Kasumi-1 (cell line): ENCODE results near the gene SNX24.
A peak's percentile ranks its signal among the peaks of the same experiment; 100 is the strongest.
"Not testable (repeated sequence)": the region's sequence is repeated elsewhere in the genome, so short reads cannot be mapped to it uniquely, and the experiment has no call there.

Experiments
- DNase-seq, 2 experiments: peaks; one replicate each; lab custom pipeline; 2025; lab: John Stamatoyannopoulos, UW

The SNX24 gene

DNA sequence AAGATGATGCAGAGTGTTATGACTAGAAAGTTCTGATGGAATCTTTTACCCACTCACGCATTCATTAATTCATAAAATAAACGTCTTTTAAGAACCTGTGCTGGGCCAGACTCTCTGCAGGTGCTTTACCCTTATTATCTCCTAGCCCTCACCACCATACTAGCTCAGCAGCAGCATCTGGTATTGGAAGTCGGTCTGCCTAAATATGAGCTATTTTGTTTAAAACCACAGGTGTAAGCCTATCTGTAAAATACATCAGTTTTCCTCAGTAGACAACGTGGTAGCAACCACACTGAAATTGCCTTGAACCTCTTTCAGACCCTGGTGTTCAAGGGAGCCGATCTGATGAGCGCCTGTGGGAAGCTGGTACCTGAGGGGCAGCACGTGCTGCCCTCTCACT, 121.7 kb downstream of the SNX24 start:
- no peak for DNase-seq

DNA sequence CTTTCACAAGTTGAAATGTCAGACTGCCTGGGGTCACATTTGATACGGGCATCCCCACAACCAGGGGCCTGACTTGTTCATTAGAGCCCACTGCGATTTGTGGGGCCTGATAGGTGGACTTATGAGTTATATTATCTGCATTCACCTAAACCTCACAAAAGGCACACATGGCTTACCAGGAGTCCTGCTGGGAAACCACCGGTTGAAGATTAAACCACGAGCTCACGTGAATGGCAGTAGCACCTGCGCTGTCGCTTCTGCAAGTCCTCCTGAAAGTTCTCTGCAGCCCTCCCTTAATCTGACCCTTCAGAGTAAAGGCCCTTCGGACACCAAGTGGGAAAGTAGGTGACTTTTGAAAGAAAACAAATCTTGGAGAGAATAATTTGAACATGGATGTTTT, 122.2 kb downstream of the SNX24 start:
- DNase-seq, result no peak

DNA sequence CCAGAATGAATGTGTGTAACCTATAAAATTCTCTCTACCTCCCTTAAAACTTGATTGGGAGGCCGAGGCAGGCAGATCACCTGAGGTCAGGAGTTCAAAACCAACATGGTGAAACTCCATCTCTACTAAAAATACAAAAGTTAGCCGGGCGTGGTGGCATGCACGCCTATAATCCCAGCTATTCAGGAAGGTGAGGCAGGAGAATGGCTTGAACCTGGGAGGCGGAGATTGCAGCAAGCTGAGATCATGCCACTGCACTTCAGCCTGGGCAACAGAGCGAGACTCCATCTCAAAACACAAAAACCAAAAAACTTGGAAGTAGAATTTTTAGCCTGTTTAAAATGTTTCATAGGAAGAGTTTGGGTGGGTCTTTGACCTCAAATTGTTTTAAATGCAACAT, 122.6 kb downstream of the SNX24 start:
- not testable (repeated sequence) for DNase-seq

DNA sequence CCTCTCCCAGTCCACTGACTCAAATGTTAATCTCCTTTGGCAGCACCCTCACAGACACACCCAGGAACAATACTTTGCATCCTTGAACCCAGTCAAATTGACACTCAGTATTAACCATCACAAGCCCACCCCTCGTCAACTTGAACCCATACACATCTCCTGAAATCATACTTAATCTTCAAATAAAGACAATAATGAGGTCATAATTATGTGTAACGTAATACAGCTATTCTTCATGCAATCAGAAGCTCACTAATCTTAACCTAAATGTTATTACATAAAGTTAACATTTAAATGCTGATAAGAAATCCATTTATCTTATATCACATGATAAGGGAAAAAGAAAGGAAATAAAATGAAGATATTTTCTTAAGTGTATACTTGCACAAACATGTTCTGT, 125.9 kb downstream of the SNX24 start:
- DNase-seq, result no peak

DNA sequence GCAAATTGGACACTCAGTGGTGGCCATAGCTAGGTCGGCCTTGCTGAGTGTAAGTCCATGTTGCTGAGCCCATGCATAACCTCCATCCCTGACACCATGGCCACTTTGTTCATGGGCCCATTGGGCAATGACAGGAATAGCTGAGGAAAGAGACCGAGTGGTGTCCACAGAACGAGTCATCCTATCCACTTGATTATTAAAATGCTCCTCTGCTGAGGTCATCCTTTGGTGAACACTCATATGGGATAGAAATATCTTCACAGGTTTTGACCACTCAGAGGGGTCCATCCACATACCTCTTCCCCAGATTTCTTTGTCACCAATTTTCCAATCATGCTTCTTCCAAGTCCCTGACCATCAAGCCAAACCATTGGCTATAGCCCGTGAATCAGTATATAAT, 127.5 kb downstream of the SNX24 start:
- DNase-seq, result no peak

GRCh38 chr5:122973759-122974158, 128.3 kb downstream of the SNX24 start:
- DNase-seq, result not testable (repeated sequence)

- not testable (repeated sequence) for DNase-seq
Measured at GRCh38 chr5:122974251-122974650, 128.8 kb downstream of the SNX24 start.

DNA sequence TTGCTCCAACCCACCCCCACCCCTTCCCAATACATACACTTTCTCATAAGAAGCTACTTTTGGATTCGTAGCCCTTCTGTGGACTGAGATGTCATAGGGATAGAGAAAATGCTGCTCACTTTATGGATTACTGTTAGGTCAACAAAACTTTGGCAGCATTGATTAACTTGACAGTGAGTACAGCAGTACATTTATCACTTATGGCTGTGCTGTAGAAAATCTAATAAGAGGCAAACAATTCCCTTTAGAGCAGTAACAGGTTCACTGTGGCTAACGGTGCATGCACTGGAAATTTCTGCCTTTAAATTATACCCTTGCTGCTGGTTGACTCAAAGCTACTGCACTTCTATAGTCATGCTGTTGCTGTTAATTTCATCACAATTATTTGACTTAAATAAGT, 131.9 kb downstream of the SNX24 start:
- DNase-seq, result no peak

GRCh38 chr5:122978068-122978467, 132.7 kb downstream of the SNX24 start:
- DNase-seq, result no peak

GRCh38 chr5:122978644-122979297, 133.4 kb downstream of the SNX24 start:
- no peak for DNase-seq

DNA sequence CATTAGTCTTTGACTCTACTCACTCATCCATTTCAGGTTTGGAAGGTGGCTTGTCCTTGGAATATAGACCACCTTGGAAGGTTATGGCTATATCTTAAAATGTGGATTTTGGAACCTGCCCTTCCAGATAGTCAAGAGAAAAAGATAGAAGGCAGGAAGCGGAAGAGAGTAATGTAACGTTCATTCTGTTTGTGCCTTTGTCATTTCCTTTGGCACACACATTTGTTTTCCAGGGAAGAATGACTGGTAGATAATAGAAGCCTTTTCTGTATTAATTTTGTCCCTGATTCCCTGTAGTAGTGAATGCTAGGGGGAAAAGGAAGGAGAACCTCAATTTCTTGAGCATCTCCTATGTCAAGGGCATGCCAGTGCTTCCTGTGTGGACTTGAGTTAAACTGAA, 136.4 kb downstream of the SNX24 start:
- no peak for DNase-seq

GRCh38 chr5:122982376-122982775, 137.0 kb downstream of the SNX24 start:
- no peak for DNase-seq

DNA sequence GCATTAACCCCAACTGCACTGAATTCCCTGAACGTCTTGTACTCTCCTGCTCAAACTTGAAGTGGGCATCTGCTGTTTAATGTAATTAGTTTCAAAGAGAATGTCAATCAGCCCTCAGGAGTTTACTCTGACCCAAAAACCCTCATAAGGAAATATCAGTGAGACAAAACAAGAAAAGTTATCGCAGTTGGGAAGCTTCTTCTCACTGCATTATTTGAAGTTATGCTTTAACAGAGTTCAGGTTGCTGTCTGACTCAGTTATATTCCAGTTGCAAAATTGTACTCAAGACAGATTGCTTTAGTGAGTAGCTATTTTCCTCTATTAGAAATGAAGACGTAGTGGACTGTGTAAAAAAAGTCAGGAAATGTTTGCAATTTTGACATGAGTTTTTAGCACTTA, 139.0 kb downstream of the SNX24 start:
- no peak for DNase-seq

- no peak for DNase-seq
Measured at GRCh38 chr5:122985006-122985700, 139.7 kb downstream of the SNX24 start.

- no peak for DNase-seq
Measured at GRCh38 chr5:122985954-122986721, 140.7 kb downstream of the SNX24 start.

- no peak for DNase-seq
Measured at GRCh38 chr5:122996091-122996490, 150.7 kb downstream of the SNX24 start.

DNA sequence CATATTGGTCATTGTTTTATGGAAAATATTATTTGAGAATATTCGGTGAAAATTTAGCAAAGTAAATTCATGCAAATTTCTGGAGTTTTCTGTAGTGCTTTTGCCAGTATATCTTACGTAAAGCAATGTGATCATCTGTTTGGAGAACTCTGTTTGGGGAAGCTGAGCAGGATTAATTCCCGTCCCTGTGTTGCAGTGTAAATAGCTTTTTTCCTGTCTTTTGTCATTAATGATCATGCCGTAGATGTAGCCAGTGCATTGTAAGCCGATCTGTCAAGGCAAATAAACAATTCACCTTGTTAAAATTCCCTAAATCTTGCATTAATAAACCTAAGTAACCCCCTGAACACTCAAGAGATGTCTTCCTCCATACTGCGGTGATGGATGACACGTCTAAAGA, 151.9 kb downstream of the SNX24 start:
- no peak for DNase-seq

- no peak for DNase-seq
Measured at GRCh38 chr5:122999947-123000563, 154.6 kb downstream of the SNX24 start.

DNA sequence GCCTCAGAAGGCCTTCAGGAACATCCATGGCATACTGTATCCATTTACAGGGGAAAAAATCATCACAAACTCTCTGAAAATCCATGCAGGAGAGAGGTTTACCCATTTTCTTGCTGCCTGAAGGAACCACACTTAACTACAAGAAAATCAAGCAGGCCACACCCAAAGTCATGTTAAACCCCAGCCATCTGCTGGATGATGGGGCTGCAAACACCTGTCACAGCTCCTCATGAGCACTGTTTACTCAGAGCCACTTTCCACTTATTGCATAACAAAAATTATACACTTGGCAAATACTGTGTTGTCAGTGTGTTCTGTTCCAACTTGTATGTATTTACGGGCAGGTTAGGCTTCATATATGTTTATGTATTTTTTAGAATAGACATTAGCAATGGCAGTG, 155.3 kb downstream of the SNX24 start:
- DNase-seq, result no peak

DNA sequence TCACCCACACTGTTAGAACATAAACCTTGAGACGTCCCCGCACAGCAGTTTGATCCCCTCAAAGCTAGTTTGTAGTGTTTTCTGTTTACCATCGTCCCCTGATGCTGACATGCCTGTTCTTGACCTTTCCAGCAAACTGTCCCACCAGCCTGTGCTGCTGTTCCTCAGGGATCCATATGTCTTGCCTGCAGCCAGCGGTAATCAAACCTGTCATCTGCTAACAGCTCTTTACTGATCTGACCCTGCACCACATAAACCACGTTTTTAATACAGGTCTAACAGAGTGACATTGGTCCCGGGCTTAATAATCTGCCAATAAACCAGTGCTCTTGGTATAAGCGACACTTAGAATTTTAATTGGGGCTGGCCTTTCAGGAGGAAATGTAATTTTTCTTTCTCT, 156.4 kb downstream of the SNX24 start:
- DNase-seq, result no peak

GRCh38 chr5:123007182-123007581, 161.8 kb downstream of the SNX24 start:
- DNase-seq, result no peak

GRCh38 chr5:123007754-123008153, 162.3 kb downstream of the SNX24 start:
- DNase-seq, result no peak

DNA sequence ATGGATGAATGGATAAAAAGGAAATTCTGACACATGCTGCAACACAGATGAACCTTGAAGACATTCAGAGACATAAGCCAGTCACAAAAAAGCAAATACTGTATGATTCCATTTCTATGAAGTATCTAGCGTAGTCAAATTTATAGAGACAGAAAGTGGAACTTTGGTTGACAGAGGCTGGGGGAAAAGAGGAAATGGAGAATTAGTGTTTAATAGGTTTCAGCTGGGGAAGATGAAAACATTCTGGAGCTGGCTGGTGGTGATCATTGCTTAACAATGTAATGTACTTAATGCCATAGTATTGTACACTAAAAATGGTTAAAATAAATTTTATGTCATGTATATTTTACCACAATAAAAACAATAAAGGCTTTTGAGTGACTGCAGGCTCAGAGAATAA, 166.9 kb downstream of the SNX24 start:
- DNase-seq, result peak in 1 of 2 experiments; percentile 8
